ENCODE measurements around the gene CMSS1.

The CMSS1 gene

DNA sequence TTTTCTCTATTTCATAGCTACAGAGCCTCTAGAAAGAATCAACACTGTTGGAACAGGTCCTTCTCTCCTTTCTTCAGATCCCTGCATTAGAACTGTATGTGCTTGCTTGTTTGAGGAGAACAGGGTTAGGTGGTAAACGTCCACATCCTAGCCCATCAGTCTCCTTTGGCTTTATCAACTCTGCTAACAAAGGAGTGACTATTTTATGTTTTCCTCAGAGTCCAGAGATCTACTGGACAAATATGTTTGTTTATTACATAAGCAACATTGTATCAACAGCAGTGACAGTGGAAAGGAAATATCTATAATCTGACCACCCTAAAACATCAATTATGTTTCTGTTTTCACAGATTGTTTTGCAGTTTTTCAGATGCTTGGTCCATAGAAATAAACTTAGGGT is 39.6 kb downstream of the CMSS1 start:
- no peak overlapping the region for H3K4me2 ChIP-seq (ENCODE audit: low read depth, low read length)
- peaks cover 20% of the 10 kb centered on the region for H3K79me2 ChIP-seq (ENCODE audit: low read length)
- no peaks in the 10 kb centered on the region for H3F3A ChIP-seq (ENCODE audit: insufficient read depth, low read length)
- H3K36me3 ChIP-seq (replicated peaks; ENCODE audit: insufficient read depth, low read length), result no peaks in the 10 kb centered on the region
- H3K27me3 ChIP-seq (replicated peaks; ENCODE audit: insufficient read depth, low read length), result no peaks in the 10 kb centered on the region
- no peaks in the 10 kb centered on the region for H4K20me1 ChIP-seq (ENCODE audit: insufficient read depth, low read length)
- H3K9me2 ChIP-seq (replicated peaks; ENCODE audit: insufficient read depth, low read length), result no peaks in the 10 kb centered on the region
- no peaks in the 10 kb centered on the region for H3K4me1 ChIP-seq (ENCODE audit: low read length)
- no peak overlapping the region for H3K9ac ChIP-seq (ENCODE audit: low read length)
- no peak for TF ChIP-seq EZH2phosphoT487 (IDR thresholded peaks at IDR 0.05; ENCODE audit: low read length)
- TF ChIP-seq, protein P1, sequence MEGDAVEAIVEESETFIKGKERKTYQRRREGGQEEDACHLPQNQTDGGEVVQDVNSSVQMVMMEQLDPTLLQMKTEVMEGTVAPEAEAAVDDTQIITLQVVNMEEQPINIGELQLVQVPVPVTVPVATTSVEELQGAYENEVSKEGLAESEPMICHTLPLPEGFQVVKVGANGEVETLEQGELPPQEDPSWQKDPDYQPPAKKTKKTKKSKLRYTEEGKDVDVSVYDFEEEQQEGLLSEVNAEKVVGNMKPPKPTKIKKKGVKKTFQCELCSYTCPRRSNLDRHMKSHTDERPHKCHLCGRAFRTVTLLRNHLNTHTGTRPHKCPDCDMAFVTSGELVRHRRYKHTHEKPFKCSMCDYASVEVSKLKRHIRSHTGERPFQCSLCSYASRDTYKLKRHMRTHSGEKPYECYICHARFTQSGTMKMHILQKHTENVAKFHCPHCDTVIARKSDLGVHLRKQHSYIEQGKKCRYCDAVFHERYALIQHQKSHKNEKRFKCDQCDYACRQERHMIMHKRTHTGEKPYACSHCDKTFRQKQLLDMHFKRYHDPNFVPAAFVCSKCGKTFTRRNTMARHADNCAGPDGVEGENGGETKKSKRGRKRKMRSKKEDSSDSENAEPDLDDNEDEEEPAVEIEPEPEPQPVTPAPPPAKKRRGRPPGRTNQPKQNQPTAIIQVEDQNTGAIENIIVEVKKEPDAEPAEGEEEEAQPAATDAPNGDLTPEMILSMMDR (IDR thresholded peaks at IDR 0.05; ENCODE audit: low read length), result no peak
- no peak for TF ChIP-seq EZH2 (optimal IDR thresholded peaks at IDR 0.05; ENCODE audit: low read depth, low read length)
- no peak overlapping the region for H2AFZ ChIP-seq (ENCODE audit: low read length)
- H3K4me3 ChIP-seq (ENCODE audit: low read length), result no peak overlapping the region
- DNase-seq, result no peak
- no peaks in the 10 kb centered on the region for H3K9me3 ChIP-seq (replicated peaks; ENCODE audit: insufficient read depth, low read length)
- no peak overlapping the region for H3K27ac ChIP-seq (ENCODE audit: low read length)

DNA sequence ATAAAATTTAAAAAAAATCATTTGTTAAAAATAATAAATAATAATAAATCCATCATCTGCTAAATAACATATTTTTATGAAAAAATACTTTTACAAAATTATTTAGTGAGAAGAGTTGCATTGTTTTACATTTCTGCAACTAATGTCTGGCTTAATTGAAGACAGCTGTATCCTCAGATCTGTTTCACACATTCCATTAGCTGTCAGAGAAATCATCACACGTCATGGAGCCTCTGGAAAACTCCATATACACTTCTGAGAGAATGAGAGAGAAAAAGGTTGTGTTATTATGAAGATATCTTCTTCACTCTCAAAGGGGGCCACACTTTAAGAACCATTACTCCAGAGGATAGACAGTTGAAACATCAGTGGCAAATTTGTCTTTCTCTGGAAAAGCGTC is 40.8 kb downstream of the CMSS1 start:
- peaks cover 12% of the 10 kb centered on the region; the same call in 1 of the 2 replicates for H3K79me2 ChIP-seq (ENCODE audit: low read length)
- no peaks in the 10 kb centered on the region for H3K4me1 ChIP-seq (ENCODE audit: low read length)
- no peak overlapping the region for H3K4me3 ChIP-seq (ENCODE audit: low read length)
- H4K20me1 ChIP-seq (ENCODE audit: insufficient read depth, low read length), result no peaks in the 10 kb centered on the region
- no peak overlapping the region for H3K27ac ChIP-seq (ENCODE audit: low read length)
- TF ChIP-seq EZH2 (optimal IDR thresholded peaks at IDR 0.05; ENCODE audit: low read depth, low read length), result no peak
- TF ChIP-seq, protein P1 (IDR thresholded peaks at IDR 0.05; ENCODE audit: low read length), result no peak
- TF ChIP-seq EZH2phosphoT487 (IDR thresholded peaks at IDR 0.05; ENCODE audit: low read length), result no peak
- no peak overlapping the region for H3K9ac ChIP-seq (ENCODE audit: low read length)
- no peak for DNase-seq
- H3K9me2 ChIP-seq (replicated peaks; ENCODE audit: insufficient read depth, low read length), result no peaks in the 10 kb centered on the region
- H3F3A ChIP-seq (ENCODE audit: insufficient read depth, low read length), result no peaks in the 10 kb centered on the region
- no peaks in the 10 kb centered on the region for H3K27me3 ChIP-seq (replicated peaks; ENCODE audit: insufficient read depth, low read length)
- H2AFZ ChIP-seq (ENCODE audit: low read length), result no peak overlapping the region
- no peaks in the 10 kb centered on the region for H3K9me3 ChIP-seq (replicated peaks; ENCODE audit: insufficient read depth, low read length)
- H3K4me2 ChIP-seq (ENCODE audit: low read depth, low read length), result no peak overlapping the region
- no peaks in the 10 kb centered on the region for H3K36me3 ChIP-seq (replicated peaks; ENCODE audit: insufficient read depth, low read length)

DNA sequence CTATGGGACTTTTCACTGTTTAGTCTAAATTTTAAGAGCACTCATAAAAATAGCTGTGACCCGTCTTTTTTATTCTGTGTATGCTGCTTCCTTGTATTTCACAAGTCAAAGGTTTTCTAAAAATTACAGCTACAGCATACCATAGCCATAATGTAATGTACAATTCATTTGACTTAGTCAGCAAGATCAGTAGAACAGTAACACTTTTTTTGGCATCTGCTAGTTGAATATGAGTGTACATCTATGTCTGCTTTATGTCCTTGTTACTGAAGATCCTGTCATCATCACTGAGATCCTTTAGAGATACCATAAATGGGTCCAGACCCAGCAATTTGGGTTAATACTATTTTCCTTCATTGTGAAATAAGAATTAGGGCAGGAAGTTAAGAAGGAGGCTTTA is 42.2 kb downstream of the CMSS1 start:
- H3K27ac ChIP-seq (ENCODE audit: low read length), result no peak overlapping the region
- no peaks in the 10 kb centered on the region for H3K27me3 ChIP-seq (replicated peaks; ENCODE audit: insufficient read depth, low read length)
- H3K36me3 ChIP-seq (replicated peaks; ENCODE audit: insufficient read depth, low read length), result no peaks in the 10 kb centered on the region
- no peaks in the 10 kb centered on the region; the same call in 1 of the 2 replicates for H3K79me2 ChIP-seq (ENCODE audit: low read length)
- no peak for DNase-seq
- H3K9me2 ChIP-seq (replicated peaks; ENCODE audit: insufficient read depth, low read length), result no peaks in the 10 kb centered on the region
- H3K9ac ChIP-seq (ENCODE audit: low read length), result no peak overlapping the region
- H3K4me3 ChIP-seq (ENCODE audit: low read length), result no peak overlapping the region
- no peaks in the 10 kb centered on the region for H4K20me1 ChIP-seq (ENCODE audit: insufficient read depth, low read length)
- no peak overlapping the region for H3K4me2 ChIP-seq (ENCODE audit: low read depth, low read length)
- TF ChIP-seq EZH2 (optimal IDR thresholded peaks at IDR 0.05; ENCODE audit: low read depth, low read length), result no peak
- TF ChIP-seq, protein P1 (IDR thresholded peaks at IDR 0.05; ENCODE audit: low read length), result no peak
- no peak for TF ChIP-seq EZH2phosphoT487 (IDR thresholded peaks at IDR 0.05; ENCODE audit: low read length)
- H3K9me3 ChIP-seq (replicated peaks; ENCODE audit: insufficient read depth, low read length), result no peaks in the 10 kb centered on the region
- H3K4me1 ChIP-seq (ENCODE audit: low read length), result no peaks in the 10 kb centered on the region
- no peak overlapping the region for H2AFZ ChIP-seq (ENCODE audit: low read length)
- H3F3A ChIP-seq (ENCODE audit: insufficient read depth, low read length), result no peaks in the 10 kb centered on the region

Data from MM.1S (cell line).